SK-N-SH (cell line): ENCODE measurements around the gene OR51B2. TPM values are rescaled to one million over a fixed set of nuclear protein-coding genes. Genes with fewer than 3 reads are reported as not detected.
"Not testable (repeated sequence)": the region's sequence is repeated elsewhere in the genome, so short reads cannot be mapped to it uniquely, and the experiment has no call there.

ENCODE experiments used
- CTCF ChIA-PET: fragments of 300-600, 350-600 bp; formaldehyde crosslinking; extraction: SDS; loops from one replicate; lab custom pipeline; 2021; lab: Yijun Ruan, JAX
- POLR2A ChIA-PET: fragments of 350-600 bp; sonication (Branson Sonifier 250); formaldehyde crosslinking; extraction: SDS; loops from one replicate; lab custom pipeline; 2020; ENCODE audit warnings: antibody characterized with exemption, inconsistent platforms; lab: Yijun Ruan, JAX
- DNase-seq: peaks from one replicate; pipeline ENCODE4 v3.0.0; 2012
- H2AFZ ChIP-seq: fragments of 200-600 bp; sonication (generic); 2 replicates; pipeline ENCODE4 v1.8.1; 2016; ENCODE audit warnings: antibody characterized with exemption, mild to moderate bottlenecking, low read depth
- H3F3A ChIP-seq: fragments of 200-600 bp; sonication (generic); replicated peaks from 2 replicates; pipeline ENCODE3; 2016; ENCODE audit warnings: antibody characterized with exemption, mild to moderate bottlenecking; ENCODE audit not compliant: insufficient read depth
- H3K27ac ChIP-seq, 2 experiments: fragments of 200-500 bp in 1 of 2; fragments of 200-600 bp in 1 of 2; sonication (Bioruptor generic) in 1 of 2; sonication (generic), shearing (Covaris generic) in 1 of 2; 2 replicates each; pipeline versions ENCODE4 v1.5.1 to v1.6.1; 2014 to 2016; ENCODE audit warnings: low read depth in 2 of 2, inconsistent platforms in 1 of 2, low read length in 1 of 2, mild to moderate bottlenecking in 1 of 2, mixed read lengths in 1 of 2
- H3K27me3 ChIP-seq: fragments of 200-600 bp; sonication (generic), shearing (Covaris generic); 2 replicates; pipeline ENCODE4 v1.6.1; 2016; ENCODE audit warnings: mixed run types; ENCODE audit not compliant: insufficient read depth
- H3K36me3 ChIP-seq, 2 experiments: fragments of 200-500 bp in 1 of 2; fragments of 200-600 bp in 1 of 2; sonication (Bioruptor generic) in 1 of 2; sonication (generic) in 1 of 2; replicated peaks in 1 of 2; 2 replicates each; pipeline versions ENCODE3 to v1.5.1; 2014 to 2016; ENCODE audit warnings: low read length in 1 of 2, mild to moderate bottlenecking in 1 of 2; ENCODE audit not compliant: insufficient read depth in 2 of 2, control insufficient read depth in 1 of 2
- H3K4me1 ChIP-seq, 2 experiments: fragments of 200-500 bp in 1 of 2; fragments of 200-600 bp in 1 of 2; sonication (Bioruptor generic) in 1 of 2; sonication (generic), shearing (Covaris generic) in 1 of 2; 2 replicates each; pipeline versions ENCODE4 v1.5.1 to v1.6.1; 2014 to 2016; ENCODE audit warnings: low read depth in 1 of 2, low read length in 1 of 2, mixed run types in 1 of 2; ENCODE audit not compliant: insufficient read depth in 2 of 2, control insufficient read depth in 1 of 2
- H3K4me2 ChIP-seq: fragments of 200-600 bp; sonication (generic), shearing (Covaris generic); 2 replicates; pipeline ENCODE4 v1.6.1; 2017; ENCODE audit warnings: mixed run types
- H3K4me3 ChIP-seq, 2 experiments: fragments of 200-500 bp in 1 of 2; fragments of 200-600 bp in 1 of 2; sonication (Bioruptor generic) in 1 of 2; sonication (generic), shearing (Covaris generic) in 1 of 2; 2 replicates each; pipeline versions ENCODE4 v1.5.1 to v1.8.1; 2014 to 2016; ENCODE audit warnings: low read depth in 2 of 2, inconsistent platforms in 1 of 2, low read length in 1 of 2, mild to moderate bottlenecking in 1 of 2, mixed read lengths in 1 of 2, moderate library complexity in 1 of 2
- H3K79me2 ChIP-seq: fragments of 200-600 bp; sonication (generic); 2 replicates; pipeline ENCODE4 v1.8.1; 2017; ENCODE audit warnings: mild to moderate bottlenecking; ENCODE audit not compliant: insufficient read depth
- H3K9ac ChIP-seq: fragments of 200-600 bp; sonication (generic); 2 replicates; pipeline ENCODE4 v1.6.1; 2017; ENCODE audit warnings: mixed run types
- H3K9me2 ChIP-seq: fragments of 200-600 bp; sonication (generic); 2 replicates; pipeline ENCODE4 v1.6.1; 2017; ENCODE audit warnings: mixed run types
- H3K9me3 ChIP-seq: fragments of 200-600 bp; sonication (generic); 2 replicates; pipeline ENCODE4 v1.6.1; 2017; ENCODE audit warnings: mixed run types, mild to moderate bottlenecking, moderate library complexity
- H4K20me1 ChIP-seq: fragments of 200-600 bp; sonication (generic); 2 replicates; pipeline ENCODE4 v1.6.1; 2017; ENCODE audit warnings: mild to moderate bottlenecking, mixed run types; ENCODE audit not compliant: insufficient read depth
- ELF1 ChIP-seq: IDR thresholded peaks from 2 replicates; pipeline ENCODE4 v1.4.0; 2012
- EP300 ChIP-seq, 2 experiments: IDR thresholded peaks; 2 replicates each; pipeline versions ENCODE4 v1.4.0 to v1.6.1; 2012; ENCODE audit warnings: borderline replicate concordance in 1 of 2, low read depth in 1 of 2, low read length in 1 of 2
- EZH2phosphoT487 ChIP-seq: fragments of 200-600 bp; sonication (generic); IDR thresholded peaks from 2 replicates; pipeline ENCODE4 v1.6.1; 2017; ENCODE audit warnings: low read depth, mixed run types, mild to moderate bottlenecking, antibody characterized with exemption, moderate library complexity, borderline replicate concordance
- FOSL2 ChIP-seq: IDR thresholded peaks from 2 replicates; pipeline ENCODE4 v1.4.0; 2012; ENCODE audit warnings: low read depth, mild to moderate bottlenecking, moderate library complexity, borderline replicate concordance
- GABPA ChIP-seq: IDR thresholded peaks from 2 replicates; pipeline ENCODE4 v1.4.0; 2012; ENCODE audit warnings: low read depth, mild to moderate bottlenecking
- MAX ChIP-seq: IDR thresholded peaks from 2 replicates; pipeline ENCODE4 v1.4.0; 2012; ENCODE audit warnings: low read depth
- MEF2A ChIP-seq: IDR thresholded peaks from 2 replicates; pipeline ENCODE4 v1.4.0; 2012; ENCODE audit warnings: low read depth, borderline replicate concordance
- RFX5 ChIP-seq: IDR thresholded peaks from 2 replicates; pipeline ENCODE4 v1.6.1; 2012; ENCODE audit warnings: mild to moderate bottlenecking, improper control_type of control experiment, low read length
- TAF1 ChIP-seq: IDR thresholded peaks from 2 replicates; pipeline ENCODE4 v1.6.1; 2012; ENCODE audit warnings: low read depth, mild to moderate bottlenecking, low read length, moderate library complexity, borderline replicate concordance
- YY1 ChIP-seq: IDR thresholded peaks from 2 replicates; pipeline ENCODE4 v1.4.0; 2012; ENCODE audit warnings: low read depth, mild to moderate bottlenecking
- WGBS: methylation state at CpG from one replicate; pipeline ENCODE4 v1.1.6; 2017; ENCODE audit warnings: low lambda C conversion rate; 5-methylcytosine and 5-hydroxymethylcytosine counted together
- polyA plus RNA-seq, 3 experiments: library from polyadenylated mRNA; depleted of rRNA; stranded (reverse); fragments of >200 nt; gene quantifications; 2 replicates each; pipeline ENCODE4 v1.2.3, GENCODE V29; 2012
- TF ChIP-seq, protein P1 (sequence below): IDR thresholded peaks from 2 replicates; pipeline ENCODE4; 2012
- TF ChIP-seq, protein P2 (sequence below): IDR thresholded peaks from 2 replicates; pipeline ENCODE4 v1.6.1; 2012; ENCODE audit warnings: mild to moderate bottlenecking, low read depth, low read length, moderate library complexity

The OR51B2 gene
- polyA plus RNA-seq, 1 of the 3 experiments (the other 2 are of a cell fraction), result not detected

DNA sequence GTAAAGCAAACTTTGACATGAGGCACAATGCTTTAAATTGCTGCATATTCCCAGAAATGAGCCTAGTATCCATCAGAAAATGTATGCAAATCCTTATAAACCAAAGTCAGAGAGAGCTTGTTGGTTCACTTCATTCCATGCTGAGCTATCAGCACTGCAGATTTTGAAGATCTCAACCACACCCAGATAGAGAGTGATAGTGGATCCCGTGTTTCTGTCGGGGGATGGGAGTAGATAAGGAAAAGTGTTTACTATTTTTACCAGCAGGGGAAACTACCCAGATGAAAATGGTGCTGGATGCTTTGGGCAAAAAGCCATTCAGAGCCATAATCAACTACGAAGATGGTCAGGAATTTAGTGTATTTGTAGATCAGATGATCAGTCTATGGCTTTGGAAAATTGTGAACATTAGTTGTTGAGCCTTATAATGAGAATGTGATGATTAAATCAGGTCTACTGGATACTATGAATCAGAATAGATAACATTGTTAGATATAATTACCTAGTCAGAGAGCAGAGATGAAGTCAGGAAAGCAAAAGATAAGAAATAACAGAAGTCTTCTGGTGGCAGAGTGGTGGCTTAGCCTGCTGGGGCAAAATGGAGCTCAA lies 38.0 kb upstream of the OR51B2 start:
- DNase-seq, result no peak
- Histone ChIP-seq H2AFZ (no peak overlapping the region), H3K9me2 (no peaks in the 10 kb centered on the region), H3K4me1 (peaks cover 0 to 7% of the 10 kb centered on the region in 2 experiments; a peak in 1 of 4 replicates), H3F3A (peaks cover 13% of the 10 kb centered on the region), H3K27ac (no peak overlapping the region), H3K27me3 (no peaks in the 10 kb centered on the region), H3K9me3 (no peaks in the 10 kb centered on the region), H3K79me2 (no peaks in the 10 kb centered on the region), H3K9ac (no peak overlapping the region), H3K4me3 (no peak overlapping the region), H3K36me3 (no peaks in the 10 kb centered on the region), H3K4me2 (no peak overlapping the region), H4K20me1 (no peaks in the 10 kb centered on the region)
- WGBS, result 4% methylated on average over 3 of the region's 3 CpGs
- TF ChIP-seq, protein P1, sequence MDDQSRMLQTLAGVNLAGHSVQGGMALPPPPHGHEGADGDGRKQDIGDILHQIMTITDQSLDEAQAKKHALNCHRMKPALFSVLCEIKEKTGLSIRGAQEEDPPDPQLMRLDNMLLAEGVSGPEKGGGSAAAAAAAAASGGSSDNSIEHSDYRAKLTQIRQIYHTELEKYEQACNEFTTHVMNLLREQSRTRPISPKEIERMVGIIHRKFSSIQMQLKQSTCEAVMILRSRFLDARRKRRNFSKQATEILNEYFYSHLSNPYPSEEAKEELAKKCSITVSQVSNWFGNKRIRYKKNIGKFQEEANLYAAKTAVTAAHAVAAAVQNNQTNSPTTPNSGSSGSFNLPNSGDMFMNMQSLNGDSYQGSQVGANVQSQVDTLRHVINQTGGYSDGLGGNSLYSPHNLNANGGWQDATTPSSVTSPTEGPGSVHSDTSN, result no peak
- TF ChIP-seq FOSL2 (no peak), YY1 (no peak), EZH2phosphoT487 (no peak), EP300 (IDR thresholded peaks at IDR 0.05; ENCODE audit: borderline replicate concordance in 1 of 2, low read depth in 1 of 2, low read length in 1 of 2) (no peak), ELF1 (no peak), MEF2A (no peak), TAF1 (no peak), RFX5 (no peak), GABPA (no peak), MAX (no peak)
- TF ChIP-seq, protein P2, sequence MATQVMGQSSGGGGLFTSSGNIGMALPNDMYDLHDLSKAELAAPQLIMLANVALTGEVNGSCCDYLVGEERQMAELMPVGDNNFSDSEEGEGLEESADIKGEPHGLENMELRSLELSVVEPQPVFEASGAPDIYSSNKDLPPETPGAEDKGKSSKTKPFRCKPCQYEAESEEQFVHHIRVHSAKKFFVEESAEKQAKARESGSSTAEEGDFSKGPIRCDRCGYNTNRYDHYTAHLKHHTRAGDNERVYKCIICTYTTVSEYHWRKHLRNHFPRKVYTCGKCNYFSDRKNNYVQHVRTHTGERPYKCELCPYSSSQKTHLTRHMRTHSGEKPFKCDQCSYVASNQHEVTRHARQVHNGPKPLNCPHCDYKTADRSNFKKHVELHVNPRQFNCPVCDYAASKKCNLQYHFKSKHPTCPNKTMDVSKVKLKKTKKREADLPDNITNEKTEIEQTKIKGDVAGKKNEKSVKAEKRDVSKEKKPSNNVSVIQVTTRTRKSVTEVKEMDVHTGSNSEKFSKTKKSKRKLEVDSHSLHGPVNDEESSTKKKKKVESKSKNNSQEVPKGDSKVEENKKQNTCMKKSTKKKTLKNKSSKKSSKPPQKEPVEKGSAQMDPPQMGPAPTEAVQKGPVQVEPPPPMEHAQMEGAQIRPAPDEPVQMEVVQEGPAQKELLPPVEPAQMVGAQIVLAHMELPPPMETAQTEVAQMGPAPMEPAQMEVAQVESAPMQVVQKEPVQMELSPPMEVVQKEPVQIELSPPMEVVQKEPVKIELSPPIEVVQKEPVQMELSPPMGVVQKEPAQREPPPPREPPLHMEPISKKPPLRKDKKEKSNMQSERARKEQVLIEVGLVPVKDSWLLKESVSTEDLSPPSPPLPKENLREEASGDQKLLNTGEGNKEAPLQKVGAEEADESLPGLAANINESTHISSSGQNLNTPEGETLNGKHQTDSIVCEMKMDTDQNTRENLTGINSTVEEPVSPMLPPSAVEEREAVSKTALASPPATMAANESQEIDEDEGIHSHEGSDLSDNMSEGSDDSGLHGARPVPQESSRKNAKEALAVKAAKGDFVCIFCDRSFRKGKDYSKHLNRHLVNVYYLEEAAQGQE, result no peak
- POLR2A ChIA-PET, result no interaction called here
- CTCF ChIA-PET, result no interaction called here

DNA sequence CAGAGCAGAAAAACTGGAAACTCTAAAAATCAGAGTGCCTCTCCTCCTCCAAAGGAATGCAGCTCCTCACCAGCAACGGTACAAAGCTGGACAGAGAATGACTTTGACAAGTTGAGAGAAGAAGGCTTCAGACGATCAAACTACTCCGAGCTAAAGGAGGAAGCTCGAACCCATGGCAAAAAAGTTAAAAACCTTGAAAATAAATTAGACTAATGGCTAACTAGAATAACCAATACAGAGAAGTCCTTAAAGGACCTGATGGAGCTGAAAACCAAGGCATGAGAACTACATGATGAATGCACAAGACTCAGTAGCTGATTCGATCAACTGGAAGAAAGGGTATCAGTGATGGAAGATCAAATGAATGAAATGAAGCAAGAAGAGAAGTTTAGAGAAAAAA lies 31.9 kb upstream of the OR51B2 start:
- H3K4me1 ChIP-seq, H4K20me1 ChIP-seq, H3K9me3 ChIP-seq, H3F3A ChIP-seq, H3K79me2 ChIP-seq, H3K9ac ChIP-seq, H3K27ac ChIP-seq, H3K27me3 ChIP-seq, H3K4me3 ChIP-seq, H3K36me3 ChIP-seq, CTCF ChIA-PET, DNase-seq, POLR2A ChIA-PET, H3K9me2 ChIP-seq, H3K4me2 ChIP-seq, H2AFZ ChIP-seq: not testable (repeated sequence)
- 5% methylated on average over 1 of the region's 5 CpGs for WGBS
